Measurements from ENCODE around the gene LCLAT1.

LCLAT1 gene

DNA sequence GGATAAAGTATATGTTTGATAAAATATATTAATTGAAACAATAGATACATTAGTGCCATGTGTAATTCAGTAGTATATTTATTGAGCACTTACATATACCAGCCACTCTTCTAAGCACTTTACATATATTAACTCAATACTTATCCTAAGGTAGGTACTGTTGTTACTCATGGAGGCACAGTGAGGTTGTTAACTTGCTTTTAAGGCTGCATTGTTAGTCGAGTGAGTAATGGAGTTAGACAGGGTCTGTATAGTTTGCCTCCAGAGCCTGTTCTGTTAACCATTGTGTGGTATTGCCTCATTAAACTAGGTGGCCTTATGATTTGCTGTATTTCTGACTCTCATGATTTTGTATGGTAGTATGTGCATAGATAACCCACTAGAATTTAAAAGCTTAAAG lies 44.2 kb downstream of the LCLAT1 start:
- no peak overlapping the region for H2AFZ ChIP-seq (ENCODE audit: low read length)
- H3K9me3 ChIP-seq (ENCODE audit: insufficient read depth, low read depth, low read length), result peaks cover 1% of the 10 kb centered on the region; the same call in 1 of the 2 replicates
- H3K36me3 ChIP-seq (ENCODE audit: insufficient read depth, low read length), result 0 out of 2 replicates have a peak, but pooled peaks cover 2% of the 10 kb centered on the region
- no peaks in the 10 kb centered on the region for H4K20me1 ChIP-seq (ENCODE audit: insufficient read depth, low read length, poor library complexity, severe bottlenecking)
- no peaks in the 10 kb centered on the region for H3K4me1 ChIP-seq (ENCODE audit: insufficient read depth, low read length, poor library complexity, severe bottlenecking)
- peaks cover 39% of the 10 kb centered on the region for H3K79me2 ChIP-seq (ENCODE audit: insufficient read depth, low read length)
- H3K27me3 ChIP-seq (ENCODE audit: insufficient read depth, low read length, poor library complexity, severe bottlenecking), result no peaks in the 10 kb centered on the region
- no peak overlapping the region for H3K9ac ChIP-seq (ENCODE audit: low read depth, low read length, poor library complexity, severe bottlenecking)
- H3K4me3 ChIP-seq (ENCODE audit: low read length, poor library complexity, severe bottlenecking), result no peak overlapping the region
- no peaks in the 10 kb centered on the region for H3K9me2 ChIP-seq (replicated peaks; ENCODE audit: low read depth, low read length)
- H3K4me2 ChIP-seq (ENCODE audit: low read depth, low read length, poor library complexity, severe bottlenecking), result no peak overlapping the region
- no peaks in the 10 kb centered on the region for H3F3A ChIP-seq (ENCODE audit: low read depth)
- TF ChIP-seq, protein P1, sequence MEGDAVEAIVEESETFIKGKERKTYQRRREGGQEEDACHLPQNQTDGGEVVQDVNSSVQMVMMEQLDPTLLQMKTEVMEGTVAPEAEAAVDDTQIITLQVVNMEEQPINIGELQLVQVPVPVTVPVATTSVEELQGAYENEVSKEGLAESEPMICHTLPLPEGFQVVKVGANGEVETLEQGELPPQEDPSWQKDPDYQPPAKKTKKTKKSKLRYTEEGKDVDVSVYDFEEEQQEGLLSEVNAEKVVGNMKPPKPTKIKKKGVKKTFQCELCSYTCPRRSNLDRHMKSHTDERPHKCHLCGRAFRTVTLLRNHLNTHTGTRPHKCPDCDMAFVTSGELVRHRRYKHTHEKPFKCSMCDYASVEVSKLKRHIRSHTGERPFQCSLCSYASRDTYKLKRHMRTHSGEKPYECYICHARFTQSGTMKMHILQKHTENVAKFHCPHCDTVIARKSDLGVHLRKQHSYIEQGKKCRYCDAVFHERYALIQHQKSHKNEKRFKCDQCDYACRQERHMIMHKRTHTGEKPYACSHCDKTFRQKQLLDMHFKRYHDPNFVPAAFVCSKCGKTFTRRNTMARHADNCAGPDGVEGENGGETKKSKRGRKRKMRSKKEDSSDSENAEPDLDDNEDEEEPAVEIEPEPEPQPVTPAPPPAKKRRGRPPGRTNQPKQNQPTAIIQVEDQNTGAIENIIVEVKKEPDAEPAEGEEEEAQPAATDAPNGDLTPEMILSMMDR (conservative IDR thresholded peaks at IDR 0.05; ENCODE audit: low read length), result no peak
- no peak for TF ChIP-seq EZH2phosphoT487 (IDR thresholded peaks at IDR 0.05; ENCODE audit: borderline replicate concordance)

DNA sequence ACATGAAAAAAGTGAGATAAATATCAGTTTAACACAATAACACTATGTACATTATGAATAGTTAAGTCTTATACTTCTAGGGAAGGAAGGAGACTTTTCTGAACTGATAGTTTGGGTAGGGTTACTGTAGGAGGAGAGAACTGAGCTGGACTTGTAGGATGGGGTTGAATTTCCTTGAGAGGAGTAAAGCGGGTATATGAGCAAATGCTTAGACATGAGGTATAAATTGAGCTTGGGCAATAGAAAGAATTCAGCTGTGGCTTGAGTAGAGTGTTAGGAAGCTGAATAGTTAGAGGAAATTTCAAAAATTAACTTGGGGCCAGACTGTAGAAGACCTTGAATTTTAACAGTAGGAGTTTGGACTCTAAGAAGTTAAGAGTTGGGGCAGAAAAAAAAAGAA lies 45.1 kb downstream of the LCLAT1 start:
- H3K9me3 ChIP-seq (ENCODE audit: insufficient read depth, low read depth, low read length), result peaks cover 8% of the 10 kb centered on the region; the same call in 1 of the 2 replicates
- peaks cover 41% of the 10 kb centered on the region for H3K79me2 ChIP-seq (ENCODE audit: insufficient read depth, low read length)
- no peak overlapping the region for H2AFZ ChIP-seq (ENCODE audit: low read length)
- H4K20me1 ChIP-seq (ENCODE audit: insufficient read depth, low read length, poor library complexity, severe bottlenecking), result no peaks in the 10 kb centered on the region
- H3K9me2 ChIP-seq (replicated peaks; ENCODE audit: low read depth, low read length), result no peaks in the 10 kb centered on the region
- H3K36me3 ChIP-seq (ENCODE audit: insufficient read depth, low read length), result 0 out of 2 replicates have a peak, but pooled peaks cover 7% of the 10 kb centered on the region
- H3K4me2 ChIP-seq (ENCODE audit: low read depth, low read length, poor library complexity, severe bottlenecking), result no peak overlapping the region
- no peaks in the 10 kb centered on the region for H3F3A ChIP-seq (ENCODE audit: low read depth)
- no peak overlapping the region for H3K4me3 ChIP-seq (ENCODE audit: low read length, poor library complexity, severe bottlenecking)
- no peaks in the 10 kb centered on the region for H3K27me3 ChIP-seq (ENCODE audit: insufficient read depth, low read length, poor library complexity, severe bottlenecking)
- H3K4me1 ChIP-seq (ENCODE audit: insufficient read depth, low read length, poor library complexity, severe bottlenecking), result no peaks in the 10 kb centered on the region
- TF ChIP-seq, protein P1 (conservative IDR thresholded peaks at IDR 0.05; ENCODE audit: low read length), result no peak
- no peak overlapping the region for H3K9ac ChIP-seq (ENCODE audit: low read depth, low read length, poor library complexity, severe bottlenecking)

DNA sequence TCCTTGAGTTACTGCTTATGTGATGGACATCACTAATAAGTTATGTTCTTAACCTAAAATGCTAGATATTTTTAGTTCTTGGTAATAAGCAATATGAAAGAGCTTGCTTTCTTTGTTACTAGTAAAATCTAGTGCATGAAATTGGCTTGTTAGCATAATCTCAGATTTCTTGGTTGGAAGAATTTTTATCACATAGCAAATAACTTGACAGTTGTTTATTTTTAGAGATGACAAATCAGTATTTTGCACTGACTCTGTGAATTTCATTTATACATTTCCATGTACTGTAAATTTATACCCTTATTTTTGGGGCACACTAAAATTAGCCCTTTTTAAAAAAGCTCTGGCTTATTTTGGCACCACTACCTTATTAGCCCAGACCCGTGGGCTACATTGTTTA lies 45.6 kb downstream of the LCLAT1 start:
- no peak for TF ChIP-seq EZH2phosphoT487 (IDR thresholded peaks at IDR 0.05; ENCODE audit: borderline replicate concordance)
- TF ChIP-seq, protein P1 (conservative IDR thresholded peaks at IDR 0.05; ENCODE audit: low read length), result no peak
- Histone ChIP-seq H3K9ac (ENCODE audit: low read depth, low read length, poor library complexity, severe bottlenecking) (no peak overlapping the region), H3K9me3 (ENCODE audit: insufficient read depth, low read depth, low read length) (peaks cover 11% of the 10 kb centered on the region), H3K36me3 (ENCODE audit: insufficient read depth, low read length) (0 out of 2 replicates have a peak, but pooled peaks cover 7% of the 10 kb centered on the region), H3K79me2 (ENCODE audit: insufficient read depth, low read length) (peaks cover 43% of the 10 kb centered on the region), H3K9me2 (replicated peaks; ENCODE audit: low read depth, low read length) (no peaks in the 10 kb centered on the region), H3K4me3 (ENCODE audit: low read length, poor library complexity, severe bottlenecking) (no peak overlapping the region), H2AFZ (ENCODE audit: low read length) (no peak overlapping the region), H3K27me3 (ENCODE audit: insufficient read depth, low read length, poor library complexity, severe bottlenecking) (no peaks in the 10 kb centered on the region), H4K20me1 (ENCODE audit: insufficient read depth, low read length, poor library complexity, severe bottlenecking) (no peaks in the 10 kb centered on the region), H3K4me2 (ENCODE audit: low read depth, low read length, poor library complexity, severe bottlenecking) (no peak overlapping the region), H3F3A (ENCODE audit: low read depth) (no peaks in the 10 kb centered on the region), H3K4me1 (ENCODE audit: insufficient read depth, low read length, poor library complexity, severe bottlenecking) (no peaks in the 10 kb centered on the region)

Measured in Loucy (cell line).